ENCODE measurements around the gene ATP6V0D1. TPM values are rescaled to one million over a fixed set of nuclear protein-coding genes. Genes with fewer than 3 reads are reported as not detected.

ATP6V0D1 gene
- total RNA-seq, 1 experiment from 2014 or later = 43.0 TPM

DNA sequence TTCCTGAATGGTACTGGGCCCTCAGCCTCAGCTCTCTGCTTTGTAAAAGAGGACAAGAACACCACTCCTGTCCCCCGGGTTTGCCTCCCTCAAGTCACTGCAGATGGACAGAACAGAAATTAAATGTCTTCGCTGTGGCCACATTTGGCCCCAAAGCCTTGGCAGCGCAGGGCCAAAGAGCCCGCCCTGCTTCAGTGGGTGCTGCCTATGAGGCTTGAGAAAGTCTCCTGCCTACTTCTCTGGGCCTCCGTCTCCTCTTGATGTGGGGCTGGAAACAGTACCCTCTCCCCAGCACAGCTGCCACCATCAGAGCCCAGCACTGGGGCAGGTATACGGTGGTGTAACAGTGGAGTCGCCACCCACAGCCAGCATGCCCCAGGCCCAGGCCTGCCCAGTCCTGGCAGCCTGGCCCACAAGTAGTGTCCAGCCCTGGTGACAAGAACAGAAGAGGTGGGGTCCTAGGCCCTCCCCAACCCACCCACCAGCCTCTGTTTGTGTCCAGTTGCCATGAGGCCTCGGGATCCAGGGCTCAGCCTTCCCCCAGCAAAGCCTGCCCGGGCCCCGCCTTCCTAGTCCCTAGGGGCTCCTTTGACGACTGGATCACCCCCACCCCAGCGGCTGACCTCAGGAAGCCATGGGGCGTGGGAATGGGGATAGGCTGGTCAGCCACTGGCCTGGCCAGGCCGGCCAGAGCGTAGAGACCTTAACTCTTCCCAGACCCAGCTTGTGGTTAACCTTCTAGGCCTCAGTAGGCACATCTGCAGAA lies 83.7 kb downstream of the ATP6V0D1 start:
- H3K56ac ChIP-seq (ENCODE audit: insufficient read length, low read depth, low read length) = no peak overlapping the region
- H3K9me3 ChIP-seq (ENCODE audit: control insufficient read depth, low read depth, low read length) = no peaks in the 10 kb centered on the region
- no CpG with 5 or more reads among the region's 15 CpGs for WGBS (ENCODE audit: extremely low coverage, insufficient read length, low lambda C conversion rate)
- no peaks in the 10 kb centered on the region for H3K79me2 ChIP-seq (ENCODE audit: insufficient read depth, low read length)
- no peak overlapping the region for H4K8ac ChIP-seq (replicated peaks; ENCODE audit: insufficient read length, low read depth, low read length)
- Mint-ChIP-seq H3K36me3 (ENCODE audit: insufficient read depth in 1 of 3, low read depth in 3 of 3) (peaks cover 0 to 1% (median 0%) of the 10 kb centered on the region in 3 experiments; a peak in 1 of 7 replicates), H3K4me1 (peaks cover 16 to 37% of the 10 kb centered on the region in 2 experiments), H3K4me3 (peak overlapping the region in 1 of 2 experiments; percentile 23; a peak in 1 of 5 replicates), H3K27me3 (ENCODE audit: low read depth) (peaks cover 66% of the 10 kb centered on the region), H3K27ac (no peak overlapping the region), H3K9me3 (no peaks in the 10 kb centered on the region)
- no peaks in the 10 kb centered on the region for H3K79me1 ChIP-seq (ENCODE audit: insufficient read depth, low read depth, low read length, poor library complexity, severe bottlenecking)
- H3T11ph ChIP-seq (ENCODE audit: low read length) = no peak overlapping the region
- no peak overlapping the region for H3K27ac ChIP-seq (ENCODE audit: insufficient read length, low read depth, low read length)
- H3K23ac ChIP-seq (ENCODE audit: insufficient read length, low read depth, low read length) = no peak overlapping the region
- H4K91ac ChIP-seq (ENCODE audit: insufficient read length, low read depth, low read length) = no peak overlapping the region
- no peak overlapping the region for H3K18ac ChIP-seq (ENCODE audit: insufficient read length, low read depth, low read length)
- no peak overlapping the region for H2BK5ac ChIP-seq (ENCODE audit: insufficient read length, low read length)
- H3K14ac ChIP-seq (ENCODE audit: insufficient read depth, low read length) = no peak overlapping the region
- H3K4me2 ChIP-seq (ENCODE audit: insufficient read depth, insufficient read length, low read length) = no peak overlapping the region
- H3K4me1 ChIP-seq (ENCODE audit: insufficient read depth, low read length) = no peaks in the 10 kb centered on the region
- TF ChIP-seq, protein P1, sequence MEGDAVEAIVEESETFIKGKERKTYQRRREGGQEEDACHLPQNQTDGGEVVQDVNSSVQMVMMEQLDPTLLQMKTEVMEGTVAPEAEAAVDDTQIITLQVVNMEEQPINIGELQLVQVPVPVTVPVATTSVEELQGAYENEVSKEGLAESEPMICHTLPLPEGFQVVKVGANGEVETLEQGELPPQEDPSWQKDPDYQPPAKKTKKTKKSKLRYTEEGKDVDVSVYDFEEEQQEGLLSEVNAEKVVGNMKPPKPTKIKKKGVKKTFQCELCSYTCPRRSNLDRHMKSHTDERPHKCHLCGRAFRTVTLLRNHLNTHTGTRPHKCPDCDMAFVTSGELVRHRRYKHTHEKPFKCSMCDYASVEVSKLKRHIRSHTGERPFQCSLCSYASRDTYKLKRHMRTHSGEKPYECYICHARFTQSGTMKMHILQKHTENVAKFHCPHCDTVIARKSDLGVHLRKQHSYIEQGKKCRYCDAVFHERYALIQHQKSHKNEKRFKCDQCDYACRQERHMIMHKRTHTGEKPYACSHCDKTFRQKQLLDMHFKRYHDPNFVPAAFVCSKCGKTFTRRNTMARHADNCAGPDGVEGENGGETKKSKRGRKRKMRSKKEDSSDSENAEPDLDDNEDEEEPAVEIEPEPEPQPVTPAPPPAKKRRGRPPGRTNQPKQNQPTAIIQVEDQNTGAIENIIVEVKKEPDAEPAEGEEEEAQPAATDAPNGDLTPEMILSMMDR (conservative IDR thresholded peaks at IDR 0.05) = no peak
- H4K5ac ChIP-seq (ENCODE audit: insufficient read length, low read depth, low read length) = no peak overlapping the region
- H2AFZ ChIP-seq (ENCODE audit: low read length) = no peak overlapping the region
- H2AK5ac ChIP-seq (ENCODE audit: insufficient read length, low read length) = no peak overlapping the region
- no peak overlapping the region for H2BK12ac ChIP-seq (ENCODE audit: insufficient read length, low read depth, low read length)
- H4K20me1 ChIP-seq (ENCODE audit: control insufficient read depth, insufficient read depth, insufficient read length) = peaks cover 2% of the 10 kb centered on the region
- H2BK15ac ChIP-seq (ENCODE audit: low read depth, low read length) = no peak overlapping the region
- DNase-seq = no peak
- peaks cover 3% of the 10 kb centered on the region for H3K23me2 ChIP-seq (ENCODE audit: insufficient read length, low read depth, low read length, poor library complexity, severe bottlenecking)
- H2BK120ac ChIP-seq (ENCODE audit: low read depth, low read length, poor library complexity, severe bottlenecking) = no peak overlapping the region
- H3K4ac ChIP-seq (ENCODE audit: low read depth, low read length) = no peak overlapping the region
- H3K9ac ChIP-seq (ENCODE audit: extremely low read depth, insufficient read length, low read length) = no peak overlapping the region
- peaks cover 25% of the 10 kb centered on the region; the same call in 1 of the 2 replicates for H3K27me3 ChIP-seq (ENCODE audit: insufficient read depth, low read length)
- no peak overlapping the region for H2BK20ac ChIP-seq (ENCODE audit: low read depth, low read length, poor library complexity, severe bottlenecking)

Measured in H9 (cell line).